Renal cortical epithelial cell (primary cell): ENCODE measurements around the gene TRIM3. TPM values are rescaled to one million over a fixed set of nuclear protein-coding genes. Genes with fewer than 3 reads are reported as not detected.

Source experiments
- DNase-seq: peaks from one replicate; pipeline ENCODE4 v3.0.0-alpha.2; 2011; ENCODE audit warnings: low read depth
- total RNA-seq: library from RNA; depleted of rRNA; stranded (reverse); fragments of >200 nt; gene quantifications from 2 replicates; pipeline ENCODE4 v1.2.3, GENCODE V29; 2014

The TRIM3 gene
- total RNA-seq, 1 donor from 2014 or later = 16.5 TPM

GRCh38 chr11:6401464-6401863, 72.3 kb downstream of the TRIM3 start:
- DNase-seq = no peak

- DNase-seq = no peak
Observed at GRCh38 chr11:6400431-6401345, 73.1 kb downstream of the TRIM3 start.

Other genes with a start within 250 kb of the TRIM3 start
- 7.6 and 20.3 TPM in 2 replicates for gene FHIP1B, start 239.3 kb downstream of the TRIM3 start, total RNA-seq
- 0.25 and 0.35 TPM in 2 replicates for gene CNGA4, start 234.9 kb downstream of the TRIM3 start, total RNA-seq
- gene CCKBR, start 214.1 kb downstream of the TRIM3 start, total RNA-seq = not detected in 2 replicates
- gene CAVIN3, start 153.4 kb downstream of the TRIM3 start, total RNA-seq = 50.3 and 118 TPM in 2 replicates
- gene SMPD1, start 83.5 kb downstream of the TRIM3 start, total RNA-seq = 8.0 and 38.8 TPM in 2 replicates
- gene APBB1, start 54.8 kb downstream of the TRIM3 start, total RNA-seq = 16.7 and 50.4 TPM in 2 replicates
- gene HPX, start 33.0 kb downstream of the TRIM3 start, total RNA-seq = 0.20 TPM in 1 of 2 replicates, not detected in the other
- gene ARFIP2, start 7.4 kb upstream of the TRIM3 start, total RNA-seq = 64.5 and 78.0 TPM in 2 replicates
- gene TIMM10B, start 7.6 kb upstream of the TRIM3 start, total RNA-seq = 34.7 and 38.7 TPM in 2 replicates
- 0.69 and 2.5 TPM in 2 replicates for gene DNHD1, start 23.3 kb upstream of the TRIM3 start, total RNA-seq
- 6.4 and 22.6 TPM in 2 replicates for gene RRP8, start 129.7 kb upstream of the TRIM3 start, total RNA-seq
- 133 and 183 TPM in 2 replicates for gene ILK, start 129.8 kb upstream of the TRIM3 start, total RNA-seq
- gene TAF10, start 138.3 kb upstream of the TRIM3 start, total RNA-seq = 36.1 and 36.9 TPM in 2 replicates
- gene TPP1, start 145.5 kb upstream of the TRIM3 start, total RNA-seq = 16.1 and 107 TPM in 2 replicates
- under 0.01 and 1.3 TPM in 2 replicates for gene DCHS1, start 181.9 kb upstream of the TRIM3 start, total RNA-seq
- gene MRPL17, start 209.4 kb upstream of the TRIM3 start, total RNA-seq = 27.2 and 49.8 TPM in 2 replicates